Stomach (tissue), 9 donors: ENCODE results near the gene TRIM3. TPM values are rescaled to one million over a fixed set of nuclear protein-coding genes. Genes with fewer than 3 reads are reported as not detected.
A peak's percentile ranks its signal among the peaks of the same experiment; 100 is the strongest.

Experiments used
- DNase-seq, 2 donors: peaks; one replicate each; pipeline versions ENCODE4 v3.0.0 to v3.0.0-alpha.2; 2013 to 2019
- H3K27ac ChIP-seq, 5 donors: fragments of 200-600 bp in 4 of 5; sonication (generic) in 4 of 5; one replicate each; pipeline ENCODE4 v1.5.1; 2013 to 2019; ENCODE audit warnings: mild to moderate bottlenecking in 1 of 5, moderate library complexity in 1 of 5
- H3K27me3 ChIP-seq, 3 donors: fragments of 200-600 bp; sonication (generic); one replicate each; pipeline ENCODE4 v1.5.1; 2017 to 2019; ENCODE audit warnings: mixed run types in 1 of 3
- H3K36me3 ChIP-seq, 4 donors: fragments of 200-600 bp; sonication (generic); 1 replicate in 3 of 4; 2 replicates in 1 of 4; pipeline ENCODE4 v1.5.1; 2016 to 2019
- H3K4me1 ChIP-seq, 4 donors: fragments of 200-600 bp; sonication (generic); one replicate each; pipeline ENCODE4 v1.5.1; 2016 to 2019
- H3K4me3 ChIP-seq, 4 donors: fragments of 200-600 bp; sonication (generic) in 3 of 4; one replicate each; pipeline ENCODE4 v1.5.1; 2016 to 2019; ENCODE audit warnings: mild to moderate bottlenecking in 1 of 4
- H3K9me3 ChIP-seq, 4 donors: fragments of 200-600 bp; sonication (generic); one replicate each; pipeline ENCODE4 v1.5.1; 2016 to 2019
- EP300 ChIP-seq: sonication (generic); formaldehyde crosslinking; IDR thresholded peaks from one replicate; pipeline ENCODE4 v1.6.1; 2017; ENCODE audit warnings: antibody characterized with exemption
- POLR2A ChIP-seq, 4 donors: fragments of 450-650 bp; IDR thresholded peaks; one replicate each; pipeline ENCODE4 v1.6.1; 2016; ENCODE audit warnings: antibody characterized with exemption in 4 of 4, control low read depth in 2 of 4, mild to moderate bottlenecking in 1 of 4, moderate library complexity in 1 of 4
- POLR2AphosphoS5 ChIP-seq, 3 donors: sonication (generic); formaldehyde crosslinking; IDR thresholded peaks; one replicate each; pipeline ENCODE4 v1.6.1; 2016; ENCODE audit warnings: antibody characterized with exemption in 3 of 3
- WGBS, 5 donors: extraction: QIAGEN DNeasy Blood & Tissue Kit in 3 of 5; methylation state at CpG; one replicate each; pipeline versions ENCODE4 v1.1.5 to v1.1.7; 2013 to 2018; 5-methylcytosine and 5-hydroxymethylcytosine counted together
- intact Hi-C: fragments of 100-400 bp; cut with DNase I; formaldehyde crosslinking; loops from one replicate; pipeline ENCODE4 v1.15.1; 2023; ENCODE audit warnings: low total_unique reads
- polyA plus RNA-seq, 3 donors: library from polyadenylated mRNA; stranded (reverse); fragments of 200-250 nt; gene quantifications; one replicate each; pipeline ENCODE4 v1.2.3, GENCODE V29; 2013
- total RNA-seq, 5 donors: library from RNA; depleted of rRNA; stranded (reverse); fragments of >200 nt; gene quantifications; one replicate each; pipeline versions ENCODE4 v1.1.0 to v1.2.3, GENCODE V29; 2014 to 2016
- TF ChIP-seq, protein P1 (sequence below), 7 experiments: fragments of 450-650 bp in 4 of 7; fragments of 200-600 bp in 3 of 7; sonication (generic) in 3 of 7; IDR thresholded peaks; one replicate each; pipeline ENCODE4 v1.5.1; 2016 to 2019; ENCODE audit warnings: antibody characterized with exemption in 7 of 7, control low read depth in 2 of 7, mild to moderate bottlenecking in 1 of 7
- donor health status: healthy with polysubstance abuse.
- donor health status: Bipolar disorder and iron deficiency.
- donor health status: healthy.

The TRIM3 gene
- total and polyA plus RNA-seq, 8 donors = 10.9 to 474 (median 25.6) TPM

DNA sequence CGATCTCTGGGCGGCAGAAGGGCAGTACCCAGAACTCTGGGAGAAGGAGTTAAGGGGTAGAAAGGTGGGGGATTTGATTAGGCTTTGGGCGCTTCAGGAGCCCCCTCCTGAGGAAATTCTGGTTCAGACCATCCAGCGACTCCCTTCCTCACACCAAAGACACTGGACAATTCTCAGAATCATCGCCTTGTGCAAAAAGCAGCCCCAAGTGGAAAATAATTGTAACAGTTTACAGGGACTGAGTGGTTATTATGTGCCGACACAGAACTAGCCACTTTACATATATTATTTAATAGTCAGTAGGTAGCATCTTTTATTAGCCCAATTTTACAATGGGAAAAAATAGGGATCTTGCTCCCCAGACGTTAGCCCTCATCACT, 662 bp upstream of the TRIM3 start:
- intact Hi-C loops = no loop called here
- peak in 1 of 3 donors; percentile 0 for TF ChIP-seq POLR2AphosphoS5 (IDR thresholded peaks at IDR 0.05)
- TF ChIP-seq, protein P1, sequence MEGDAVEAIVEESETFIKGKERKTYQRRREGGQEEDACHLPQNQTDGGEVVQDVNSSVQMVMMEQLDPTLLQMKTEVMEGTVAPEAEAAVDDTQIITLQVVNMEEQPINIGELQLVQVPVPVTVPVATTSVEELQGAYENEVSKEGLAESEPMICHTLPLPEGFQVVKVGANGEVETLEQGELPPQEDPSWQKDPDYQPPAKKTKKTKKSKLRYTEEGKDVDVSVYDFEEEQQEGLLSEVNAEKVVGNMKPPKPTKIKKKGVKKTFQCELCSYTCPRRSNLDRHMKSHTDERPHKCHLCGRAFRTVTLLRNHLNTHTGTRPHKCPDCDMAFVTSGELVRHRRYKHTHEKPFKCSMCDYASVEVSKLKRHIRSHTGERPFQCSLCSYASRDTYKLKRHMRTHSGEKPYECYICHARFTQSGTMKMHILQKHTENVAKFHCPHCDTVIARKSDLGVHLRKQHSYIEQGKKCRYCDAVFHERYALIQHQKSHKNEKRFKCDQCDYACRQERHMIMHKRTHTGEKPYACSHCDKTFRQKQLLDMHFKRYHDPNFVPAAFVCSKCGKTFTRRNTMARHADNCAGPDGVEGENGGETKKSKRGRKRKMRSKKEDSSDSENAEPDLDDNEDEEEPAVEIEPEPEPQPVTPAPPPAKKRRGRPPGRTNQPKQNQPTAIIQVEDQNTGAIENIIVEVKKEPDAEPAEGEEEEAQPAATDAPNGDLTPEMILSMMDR (IDR thresholded peaks at IDR 0.05) = no peak
- Histone ChIP-seq H3K27me3 (no peaks in the 10 kb centered on the region), H3K9me3 (no peaks in the 10 kb centered on the region), H3K4me3 (peak overlapping the region; percentile 76 to 88 (median 80)), H3K4me1 (peaks cover 22 to 71% (median 63%) of the 10 kb centered on the region in 4 donors), H3K27ac (peak overlapping the region; percentile 90 to 97 (median 94)), H3K36me3 (peaks cover 27 to 31% (median 29%) of the 10 kb centered on the region in 4 donors)
- 19 to 30% (median 20%) methylated on average over 7 of the region's 7 CpGs for WGBS, 5 donors
- DNase-seq = no peak

DNA sequence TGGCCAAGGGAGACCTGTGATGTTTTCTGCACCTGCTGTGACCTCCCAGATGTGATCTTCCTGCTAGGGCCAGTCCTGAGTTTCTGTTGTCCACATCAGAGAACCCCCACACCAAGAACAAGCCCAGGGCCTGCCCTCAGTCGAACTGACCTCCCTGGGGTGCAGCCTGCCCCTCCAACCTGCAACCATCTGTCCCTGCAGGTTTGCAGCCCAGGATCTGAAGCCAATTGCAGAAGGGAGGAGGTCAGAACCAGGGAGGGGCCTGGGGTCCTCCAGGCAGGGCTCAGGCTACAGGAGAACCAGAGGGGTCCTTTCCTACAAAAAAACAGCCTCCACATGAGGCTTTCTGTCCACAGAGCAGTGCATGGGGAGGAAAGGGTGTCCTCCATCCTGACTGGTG, 807 bp downstream of the TRIM3 start:
- Histone ChIP-seq H3K4me1 (peaks cover 30 to 74% (median 62%) of the 10 kb centered on the region in 4 donors), H3K36me3 (peaks cover 16 to 17% (median 17%) of the 10 kb centered on the region in 4 donors), H3K4me3 (peak overlapping the region; percentile 76 to 88 (median 80)), H3K27me3 (no peaks in the 10 kb centered on the region), H3K27ac (peak overlapping the region in 3 of 5 donors; percentile 93 to 97 (median 94)), H3K9me3 (no peaks in the 10 kb centered on the region)
- intact Hi-C loops = no loop called here
- DNase-seq = peak in 1 of 2 donors; percentile 26
- 0 to 16% (median 9%) methylated on average over 1 of the region's 1 CpG; no CpG with 5 or more reads in 1 of the 5 donors for WGBS, 5 donors
- no peak for TF ChIP-seq POLR2AphosphoS5 (IDR thresholded peaks at IDR 0.05)
- TF ChIP-seq POLR2A (IDR thresholded peaks at IDR 0.05) = no peak
- TF ChIP-seq, protein P1 (IDR thresholded peaks at IDR 0.05) = no peak
- no peak for TF ChIP-seq EP300

DNA sequence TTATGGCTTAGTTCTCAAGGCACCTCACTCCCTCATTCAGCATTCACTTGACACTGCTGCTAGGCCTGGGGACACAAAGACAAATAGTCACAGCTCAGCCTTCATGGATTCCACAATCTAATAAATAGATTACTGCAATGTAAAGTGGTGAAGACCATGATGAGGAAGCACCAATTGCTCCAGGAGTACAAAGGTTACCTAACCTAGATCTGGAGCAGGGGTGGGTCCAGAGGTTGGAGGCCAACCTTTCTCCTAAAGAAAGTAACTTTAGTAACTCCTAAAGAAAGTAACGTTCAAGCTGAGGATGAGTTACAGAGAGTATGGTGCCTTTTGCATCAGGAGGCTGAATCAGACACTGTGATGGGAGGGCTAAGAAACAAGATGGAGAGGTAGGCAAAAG, 4.1 kb downstream of the TRIM3 start:
- no peak for DNase-seq

DNA sequence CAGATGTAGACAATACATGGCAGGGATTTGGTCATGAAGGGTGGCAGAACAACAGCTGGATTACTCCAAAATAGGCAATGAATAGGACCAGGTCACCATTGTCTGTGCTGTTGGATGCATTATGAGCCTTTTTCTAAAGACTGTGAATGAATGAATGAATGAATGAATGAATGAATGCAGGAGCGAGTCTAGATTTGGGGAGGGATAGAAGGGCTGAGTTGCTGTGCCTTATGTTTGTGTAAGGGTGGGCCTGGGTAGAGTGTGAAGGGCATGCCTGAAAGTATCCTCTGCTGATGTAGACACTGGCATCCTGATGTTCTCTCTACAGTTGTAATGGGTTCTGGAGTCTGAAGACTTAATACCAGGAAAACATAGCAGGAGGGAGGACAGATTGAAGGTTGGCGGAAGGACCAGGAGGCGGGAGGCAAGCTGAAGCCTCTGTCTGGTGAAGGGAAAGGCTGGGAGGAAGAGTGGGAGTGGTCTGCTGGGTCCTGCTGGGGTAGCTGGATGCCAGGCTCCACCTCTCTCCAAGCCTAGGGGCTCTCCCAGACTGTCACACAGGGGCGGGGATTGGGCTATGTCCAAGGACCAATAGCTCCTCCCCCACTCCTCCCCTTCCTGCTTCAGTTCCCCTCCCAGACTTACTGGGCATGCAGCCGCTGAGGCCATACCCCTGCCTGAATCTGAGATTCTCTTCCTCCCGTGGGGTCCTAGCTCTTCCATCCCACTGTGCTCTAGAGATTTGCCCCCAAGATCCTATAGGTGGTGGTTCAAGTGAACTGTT, 4.8 kb downstream of the TRIM3 start:
- peak overlapping the region; percentile 47 to 73 (median 66) for H3K27ac ChIP-seq
- intact Hi-C loops = no loop called here
- TF ChIP-seq POLR2AphosphoS5 (IDR thresholded peaks at IDR 0.05) = peak in 1 of 3 donors; percentile 63
- TF ChIP-seq, protein P1 (IDR thresholded peaks at IDR 0.05) = no peak
- no peak for TF ChIP-seq EP300
- TF ChIP-seq POLR2A (IDR thresholded peaks at IDR 0.05) = no peak
- DNase-seq = peak; percentile 80 to 98
- H3K36me3 ChIP-seq = peaks cover 8 to 23% (median 21%) of the 10 kb centered on the region in 4 donors
- 11 to 29% (median 25%) methylated on average over 5 to 6 of the region's 6 CpGs for WGBS, 5 donors
- H3K4me3 ChIP-seq = no peak overlapping the region
- H3K9me3 ChIP-seq = no peaks in the 10 kb centered on the region
- peaks cover 15 to 50% (median 33%) of the 10 kb centered on the region in 4 donors for H3K4me1 ChIP-seq
- H3K27me3 ChIP-seq = no peaks in the 10 kb centered on the region

More for the DNA sequence above, 4.1 kb downstream of the TRIM3 start:
- Histone ChIP-seq H3K27me3 (no peaks in the 10 kb centered on the region), H3K36me3 (peaks cover 8 to 16% (median 14%) of the 10 kb centered on the region in 4 donors), H3K4me3 (no peak overlapping the region), H3K9me3 (no peaks in the 10 kb centered on the region), H3K27ac (peak overlapping the region; percentile 41 to 73 (median 66)), H3K4me1 (peaks cover 19 to 56% (median 38%) of the 10 kb centered on the region in 4 donors)
- no peak for TF ChIP-seq POLR2A (IDR thresholded peaks at IDR 0.05)
- no peak for TF ChIP-seq EP300
- TF ChIP-seq, protein P1 (IDR thresholded peaks at IDR 0.05) = no peak
- no peak for TF ChIP-seq POLR2AphosphoS5 (IDR thresholded peaks at IDR 0.05)
- WGBS, 5 donors = 67 to 85% (median 81%) methylated on average over 1 of the region's 1 CpG
- intact Hi-C loops = no loop called here
